HL-60 (cell line): ENCODE data around the gene KCNJ12.

Source experiments
- CTCF ChIP-seq: IDR thresholded peaks from one replicate; pipeline ENCODE4 v1.5.1; 2011; ENCODE audit warnings: low read length, control low read depth, inconsistent platforms; ENCODE audit not compliant: insufficient read depth
- POLR2AphosphoS5 ChIP-seq: IDR thresholded peaks from 2 replicates; pipeline ENCODE4 v1.6.1; 2012; ENCODE audit warnings: low read depth

GRCh38 chr17:21396237-21396636 is 20.1 kb downstream of the KCNJ12 start:
- no peak for TF ChIP-seq CTCF
- TF ChIP-seq POLR2AphosphoS5 = no peak
